ENCODE measurements around the gene SIGLEC7.

The SIGLEC7 gene

DNA sequence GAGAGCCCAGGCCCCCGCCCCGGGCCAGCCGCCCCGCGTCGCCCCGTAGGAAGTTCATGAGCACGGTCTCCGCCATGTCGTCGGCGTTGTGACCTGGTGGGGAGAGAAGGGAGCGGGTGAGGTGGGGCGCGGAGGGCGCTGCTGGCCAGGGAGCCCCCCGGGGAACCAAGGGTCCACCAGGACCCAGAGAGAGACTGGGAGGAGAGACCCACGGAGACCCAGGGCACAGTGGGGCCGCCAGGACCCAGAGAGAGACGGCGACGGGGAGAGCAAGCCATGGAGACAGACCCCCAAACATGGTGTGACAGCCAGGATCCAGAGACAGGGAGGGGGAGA, 43.1 kb upstream of the SIGLEC7 start:
- Histone ChIP-seq H3K23ac (ENCODE audit: low read length in 2 of 2) (no peak overlapping the region), H2BK12ac (ENCODE audit: low read length in 2 of 2) (no peak overlapping the region), H3K4me3 (ENCODE audit: insufficient read depth in 1 of 2, low read depth in 1 of 2, low read length in 2 of 2) (no peak overlapping the region), H3K18ac (ENCODE audit: low read depth in 1 of 2, low read length in 2 of 2) (no peak overlapping the region), H3K9me3 (ENCODE audit: control insufficient read depth, low read length) (no peaks in the 10 kb centered on the region), H3K4me1 (ENCODE audit: control insufficient read depth, insufficient read depth, low read depth, low read length) (peaks cover under 1% of the 10 kb centered on the region), H4K8ac (ENCODE audit: low read length) (no peak overlapping the region), H3K79me1 (replicated peaks; ENCODE audit: low read length, poor library complexity, severe bottlenecking) (peaks cover 28% of the 10 kb centered on the region), H3K4me2 (ENCODE audit: low read length, poor library complexity, severe bottlenecking) (no peak overlapping the region), H3K27ac (ENCODE audit: low read length, poor library complexity, severe bottlenecking) (no peak overlapping the region), H3K14ac (ENCODE audit: low read length in 2 of 2) (no peak overlapping the region), H2AFZ (ENCODE audit: low read depth, low read length) (no peak overlapping the region), H3K27me3 (ENCODE audit: control insufficient read depth in 1 of 2, insufficient read depth in 1 of 2, low read length in 2 of 2) (no peaks in the 10 kb centered on the region), H2BK120ac (ENCODE audit: low read depth, low read length) (no peak overlapping the region), H3K9ac (ENCODE audit: low read length) (no peak overlapping the region), H2AK5ac (ENCODE audit: low read length, severe bottlenecking) (no peak overlapping the region), H3K36me3 (ENCODE audit: control insufficient read depth in 1 of 2, insufficient read depth in 2 of 2, low read depth in 1 of 2, low read length in 2 of 2) (peaks cover 42 to 54% of the 10 kb centered on the region in 2 experiments), H2BK5ac (ENCODE audit: low read depth, low read length, poor library complexity, severe bottlenecking) (no peak overlapping the region), H3K4ac (ENCODE audit: low read depth in 1 of 2, low read length in 2 of 2) (no peak overlapping the region), H2BK15ac (ENCODE audit: low read depth, poor library complexity, severe bottlenecking) (no peak overlapping the region), H4K91ac (ENCODE audit: low read length) (no peak overlapping the region)
- WGBS: 98% methylated on average over 21 of the region's 22 CpGs
- DNase-seq: no peak

GRCh38 chr19:51100601-51101000, 41.5 kb upstream of the SIGLEC7 start:
- H2BK15ac ChIP-seq (ENCODE audit: low read depth, poor library complexity, severe bottlenecking): no peak overlapping the region
- H4K8ac ChIP-seq (ENCODE audit: low read length): no peak overlapping the region
- no peak overlapping the region for H2AK5ac ChIP-seq (ENCODE audit: low read length, severe bottlenecking)
- H3K18ac ChIP-seq (ENCODE audit: low read depth in 1 of 2, low read length in 2 of 2): no peak overlapping the region
- H3K9me3 ChIP-seq (ENCODE audit: control insufficient read depth, low read length): no peaks in the 10 kb centered on the region
- H2BK5ac ChIP-seq (ENCODE audit: low read depth, low read length, poor library complexity, severe bottlenecking): no peak overlapping the region
- H3K36me3 ChIP-seq (ENCODE audit: control insufficient read depth in 1 of 2, insufficient read depth in 2 of 2, low read depth in 1 of 2, low read length in 2 of 2): peaks cover 50 to 58% of the 10 kb centered on the region in 2 experiments
- H2BK12ac ChIP-seq (ENCODE audit: low read length in 2 of 2): no peak overlapping the region
- no peak overlapping the region for H3K4me3 ChIP-seq (ENCODE audit: insufficient read depth in 1 of 2, low read depth in 1 of 2, low read length in 2 of 2)
- no peak overlapping the region for H3K9ac ChIP-seq (ENCODE audit: low read length)
- WGBS: 44% methylated on average over 1 of the region's 3 CpGs
- no peak overlapping the region for H3K14ac ChIP-seq (ENCODE audit: low read length in 2 of 2)
- peaks cover 41% of the 10 kb centered on the region for H3K79me1 ChIP-seq (replicated peaks; ENCODE audit: low read length, poor library complexity, severe bottlenecking)
- no peak overlapping the region for H3K27ac ChIP-seq (ENCODE audit: low read length, poor library complexity, severe bottlenecking)
- H3K4me2 ChIP-seq (ENCODE audit: low read length, poor library complexity, severe bottlenecking): no peak overlapping the region
- H3K23ac ChIP-seq (ENCODE audit: low read length in 2 of 2): no peak overlapping the region
- no peak overlapping the region for H2AFZ ChIP-seq (ENCODE audit: low read depth, low read length)
- H3K4ac ChIP-seq (ENCODE audit: low read depth in 1 of 2, low read length in 2 of 2): no peak overlapping the region
- H3K27me3 ChIP-seq (ENCODE audit: control insufficient read depth in 1 of 2, insufficient read depth in 1 of 2, low read length in 2 of 2): no peaks in the 10 kb centered on the region
- H2BK120ac ChIP-seq (ENCODE audit: low read depth, low read length): no peak overlapping the region
- no peak overlapping the region for H4K91ac ChIP-seq (ENCODE audit: low read length)
- no peak for DNase-seq
- H3K4me1 ChIP-seq (ENCODE audit: control insufficient read depth, insufficient read depth, low read depth, low read length): no peaks in the 10 kb centered on the region

DNA sequence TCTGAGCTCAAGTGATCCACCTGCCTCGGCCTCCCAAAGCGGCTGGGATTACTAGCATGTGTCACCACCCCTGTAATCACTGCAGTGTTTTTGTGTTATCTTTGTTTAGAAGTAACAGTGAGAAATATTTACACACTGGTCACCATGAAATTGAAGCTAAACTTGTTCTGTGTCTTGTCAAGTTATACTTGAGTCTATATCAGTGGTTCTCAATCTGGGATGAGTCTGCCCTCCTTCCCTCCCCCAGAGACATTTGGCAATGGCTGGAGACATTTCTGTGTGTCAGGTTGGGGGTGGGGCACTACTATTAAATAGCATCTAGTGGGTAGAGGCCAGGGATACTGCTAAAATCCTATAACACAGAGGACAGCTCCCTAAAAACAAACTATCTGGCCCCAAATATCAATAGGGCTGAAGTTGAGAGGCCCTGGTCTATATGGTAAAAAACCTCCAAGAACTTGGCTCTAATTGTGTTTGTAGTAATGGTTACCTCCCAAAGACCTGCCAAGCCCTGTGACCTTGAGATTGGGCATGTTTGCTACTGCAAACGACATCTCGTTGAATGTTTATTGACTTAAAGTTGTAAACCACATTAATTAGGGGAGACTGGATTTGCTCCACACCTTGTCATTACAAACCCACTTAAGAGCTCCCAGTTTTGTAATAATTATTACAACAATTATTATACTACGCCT, 40.8 kb upstream of the SIGLEC7 start:
- Histone ChIP-seq H3K4me1 (ENCODE audit: control insufficient read depth, insufficient read depth, low read depth, low read length) (no peaks in the 10 kb centered on the region), H3K36me3 (ENCODE audit: control insufficient read depth in 1 of 2, insufficient read depth in 2 of 2, low read depth in 1 of 2, low read length in 2 of 2) (peaks cover 51 to 62% of the 10 kb centered on the region in 2 experiments), H4K91ac (ENCODE audit: low read length) (no peak overlapping the region), H3K18ac (ENCODE audit: low read depth in 1 of 2, low read length in 2 of 2) (no peak overlapping the region), H4K8ac (ENCODE audit: low read length) (no peak overlapping the region), H3K9ac (ENCODE audit: low read length) (peak overlapping the region; percentile 6), H2BK5ac (ENCODE audit: low read depth, low read length, poor library complexity, severe bottlenecking) (no peak overlapping the region), H2BK12ac (ENCODE audit: low read length in 2 of 2) (no peak overlapping the region), H3K4me3 (ENCODE audit: insufficient read depth in 1 of 2, low read depth in 1 of 2, low read length in 2 of 2) (no peak overlapping the region), H3K14ac (ENCODE audit: low read length in 2 of 2) (no peak overlapping the region), H3K23ac (ENCODE audit: low read length in 2 of 2) (no peak overlapping the region), H3K4ac (ENCODE audit: low read depth in 1 of 2, low read length in 2 of 2) (no peak overlapping the region), H2AK5ac (ENCODE audit: low read length, severe bottlenecking) (no peak overlapping the region), H2BK120ac (ENCODE audit: low read depth, low read length) (no peak overlapping the region), H2BK15ac (ENCODE audit: low read depth, poor library complexity, severe bottlenecking) (no peak overlapping the region), H3K27ac (ENCODE audit: low read length, poor library complexity, severe bottlenecking) (no peak overlapping the region), H3K9me3 (ENCODE audit: control insufficient read depth, low read length) (no peaks in the 10 kb centered on the region), H3K27me3 (ENCODE audit: control insufficient read depth in 1 of 2, insufficient read depth in 1 of 2, low read length in 2 of 2) (no peaks in the 10 kb centered on the region), H2AFZ (ENCODE audit: low read depth, low read length) (no peak overlapping the region), H3K79me1 (replicated peaks; ENCODE audit: low read length, poor library complexity, severe bottlenecking) (peaks cover 46% of the 10 kb centered on the region), H3K4me2 (ENCODE audit: low read length, poor library complexity, severe bottlenecking) (no peak overlapping the region)
- WGBS: 43% methylated on average over 4 of the region's 5 CpGs
- peak; percentile 40 for DNase-seq

- Histone ChIP-seq H2BK12ac (ENCODE audit: low read length in 2 of 2) (no peak overlapping the region), H3K79me1 (replicated peaks; ENCODE audit: low read length, poor library complexity, severe bottlenecking) (peaks cover 45% of the 10 kb centered on the region), H3K18ac (ENCODE audit: low read depth in 1 of 2, low read length in 2 of 2) (no peak overlapping the region), H2AFZ (ENCODE audit: low read depth, low read length) (no peak overlapping the region), H4K8ac (ENCODE audit: low read length) (no peak overlapping the region), H3K4me1 (ENCODE audit: control insufficient read depth, insufficient read depth, low read depth, low read length) (peaks cover 7% of the 10 kb centered on the region), H3K14ac (ENCODE audit: low read length in 2 of 2) (no peak overlapping the region), H3K4me3 (ENCODE audit: insufficient read depth in 1 of 2, low read depth in 1 of 2, low read length in 2 of 2) (no peak overlapping the region), H3K4ac (ENCODE audit: low read depth in 1 of 2, low read length in 2 of 2) (no peak overlapping the region), H2AK5ac (ENCODE audit: low read length, severe bottlenecking) (no peak overlapping the region), H3K27ac (ENCODE audit: low read length, poor library complexity, severe bottlenecking) (no peak overlapping the region), H3K36me3 (ENCODE audit: control insufficient read depth in 1 of 2, insufficient read depth in 2 of 2, low read depth in 1 of 2, low read length in 2 of 2) (peaks cover 48 to 58% of the 10 kb centered on the region in 2 experiments), H3K27me3 (ENCODE audit: control insufficient read depth in 1 of 2, insufficient read depth in 1 of 2, low read length in 2 of 2) (no peaks in the 10 kb centered on the region), H2BK120ac (ENCODE audit: low read depth, low read length) (no peak overlapping the region), H4K91ac (ENCODE audit: low read length) (no peak overlapping the region), H2BK5ac (ENCODE audit: low read depth, low read length, poor library complexity, severe bottlenecking) (no peak overlapping the region), H3K4me2 (ENCODE audit: low read length, poor library complexity, severe bottlenecking) (no peak overlapping the region), H3K9ac (ENCODE audit: low read length) (no peak overlapping the region), H2BK15ac (ENCODE audit: low read depth, poor library complexity, severe bottlenecking) (no peak overlapping the region), H3K9me3 (ENCODE audit: control insufficient read depth, low read length) (no peaks in the 10 kb centered on the region), H3K23ac (ENCODE audit: low read length in 2 of 2) (no peak overlapping the region)
- 100% methylated on average over 5 of the region's 7 CpGs for WGBS
- no peak for DNase-seq
Measured at GRCh38 chr19:51102991-51103390, 39.1 kb upstream of the SIGLEC7 start.
